Caco-2 (cell line): ENCODE measurements around the gene CCDC9B. TPM values are rescaled to one million over a fixed set of nuclear protein-coding genes. Genes with fewer than 3 reads are reported as not detected.

Source experiments
- BruUV-seq: library from RNA; stranded (reverse); fragments of 400-500 nt; replicated peaks from 2 replicates; lab custom pipeline; 2021; lab: Mats Ljungman, UMichigan
- CTCF ChIA-PET: fragments of 300-600 bp; sonication (Branson Sonifier 250); formaldehyde crosslinking; loops from one replicate; lab custom pipeline; 2022; ENCODE audit warnings: antibody characterized with exemption; lab: Charles Lee
- POLR2A ChIA-PET: fragments of 300-600 bp; sonication (Branson Sonifier 250); formaldehyde crosslinking; loops from one replicate; lab custom pipeline; 2022; ENCODE audit warnings: antibody characterized with exemption; lab: Charles Lee
- DNase-seq, 2 experiments: peaks; one replicate each; pipeline versions ENCODE4 v3.0.0 to v3.0.0-alpha.2; 2020 to 2022
- H3K27me3 ChIP-seq: replicated peaks from 2 replicates; pipeline ENCODE4 v1.6.0; 2011; ENCODE audit warnings: low read length; ENCODE audit not compliant: control insufficient read depth, insufficient read depth
- H3K36me3 ChIP-seq: 2 replicates; pipeline ENCODE4 v1.5.1; 2011; ENCODE audit warnings: low read length; ENCODE audit not compliant: control insufficient read depth, insufficient read depth
- H3K4me1 ChIP-seq: fragments of 250-450 bp; sonication (Bioruptor Pico); 2 replicates; pipeline ENCODE4 v1.5.1; 2020; ENCODE audit warnings: mild to moderate bottlenecking
- H3K4me3 ChIP-seq: 2 replicates; pipeline ENCODE4 v1.5.1; 2011; ENCODE audit warnings: low read depth, mild to moderate bottlenecking, control low read depth, low read length
- H3K9me3 ChIP-seq: fragments of 250-450 bp; sonication (Bioruptor Pico); 2 replicates; pipeline ENCODE4 v1.5.1; 2020; ENCODE audit warnings: mild to moderate bottlenecking, moderate library complexity
- H3K27ac Mint-ChIP-seq: one replicate; pipeline ENCODE4 v1.8.0; 2022; ENCODE audit warnings: mixed read lengths; ENCODE audit not compliant: unreplicated experiment
- H3K27me3 Mint-ChIP-seq: one replicate; pipeline ENCODE4 v1.8.0; 2022; ENCODE audit warnings: mixed read lengths; ENCODE audit not compliant: insufficient read depth, unreplicated experiment
- H3K36me3 Mint-ChIP-seq: one replicate; pipeline ENCODE4 v1.8.0; 2022; ENCODE audit warnings: mild to moderate bottlenecking, mixed read lengths; ENCODE audit not compliant: insufficient read depth, unreplicated experiment
- H3K4me1 Mint-ChIP-seq: one replicate; pipeline ENCODE4 v1.8.0; 2022; ENCODE audit warnings: low read depth, mixed read lengths; ENCODE audit not compliant: unreplicated experiment
- H3K4me3 Mint-ChIP-seq: one replicate; pipeline ENCODE4 v1.8.0; 2022; ENCODE audit warnings: mild to moderate bottlenecking, moderate library complexity, mixed read lengths; ENCODE audit not compliant: unreplicated experiment
- H3K9me3 Mint-ChIP-seq: one replicate; pipeline ENCODE4 v1.8.0; 2022; ENCODE audit warnings: mixed read lengths; ENCODE audit not compliant: unreplicated experiment
- intact Hi-C: fragments of 100-400 bp; cut with micrococcal nuclease; formaldehyde crosslinking; loops from one replicate; pipeline ENCODE4 v1.10.0; 2022; ENCODE audit not compliant: unreplicated experiment
- total RNA-seq: library from RNA; stranded (reverse); gene quantifications from 2 replicates; pipeline ENCODE4 v1.2.3, GENCODE V29; 2022
- TF ChIP-seq, protein P1 (sequence below), 2 experiments: fragments of 200-600 bp in 1 of 2; IDR thresholded peaks; 1 replicate in 1 of 2; 2 replicates in 1 of 2; pipeline versions ENCODE4 v1.5.1 to v1.8.0; 2011 to 2022; ENCODE audit warnings: antibody characterized with exemption in 1 of 2, control low read depth in 1 of 2, inconsistent platforms in 1 of 2, low read depth in 1 of 2, low read length in 1 of 2, mild to moderate bottlenecking in 1 of 2, moderate library complexity in 1 of 2; ENCODE audit not compliant: insufficient read depth in 1 of 2, severe bottlenecking in 1 of 2, unreplicated experiment in 1 of 2

The CCDC9B gene
- total RNA-seq, 1 experiment from 2014 or later: 0.86 TPM

DNA sequence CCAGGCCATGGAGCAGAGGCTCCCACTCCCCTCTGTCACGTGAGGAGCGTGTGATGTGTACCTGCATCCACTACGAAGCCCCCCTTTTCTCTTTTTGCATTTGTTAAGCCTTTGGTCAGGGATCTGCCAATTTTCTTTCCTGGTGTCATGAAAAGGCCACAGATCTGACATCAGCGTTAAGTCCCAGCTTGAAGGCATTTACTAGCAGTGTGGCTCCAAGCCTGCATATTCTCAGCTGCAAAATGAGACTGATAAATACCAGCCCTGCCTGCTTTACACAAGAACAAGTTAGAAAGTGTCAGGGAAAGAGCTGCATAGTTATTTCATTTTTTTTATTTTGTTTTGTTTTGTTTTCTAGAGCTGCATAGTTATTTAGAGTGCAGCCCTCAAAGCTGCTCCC is 55.6 kb downstream of the CCDC9B start:
- no peaks in the 10 kb centered on the region for H3K36me3 Mint-ChIP-seq
- no peaks in the 10 kb centered on the region for H3K4me1 Mint-ChIP-seq
- Histone ChIP-seq H3K36me3 (no peaks in the 10 kb centered on the region), H3K4me1 (no peaks in the 10 kb centered on the region), H3K4me3 (no peak overlapping the region), H3K27me3 (no peaks in the 10 kb centered on the region), H3K9me3 (no peaks in the 10 kb centered on the region)
- H3K27me3 Mint-ChIP-seq: no peaks in the 10 kb centered on the region
- CTCF ChIA-PET: interaction anchor here (1.3 to 2.0 kb wide), 3 partner anchors 10 to 52 kb away, joined by 4 to 8 read pairs (median 7); no protein-coding TSS in a partner anchor
- no peak for DNase-seq
- no peak overlapping the region for H3K4me3 Mint-ChIP-seq
- intact Hi-C loops: no loop called here
- POLR2A ChIA-PET: no interaction called here
- H3K27ac Mint-ChIP-seq: no peak overlapping the region
- TF ChIP-seq, protein P1, sequence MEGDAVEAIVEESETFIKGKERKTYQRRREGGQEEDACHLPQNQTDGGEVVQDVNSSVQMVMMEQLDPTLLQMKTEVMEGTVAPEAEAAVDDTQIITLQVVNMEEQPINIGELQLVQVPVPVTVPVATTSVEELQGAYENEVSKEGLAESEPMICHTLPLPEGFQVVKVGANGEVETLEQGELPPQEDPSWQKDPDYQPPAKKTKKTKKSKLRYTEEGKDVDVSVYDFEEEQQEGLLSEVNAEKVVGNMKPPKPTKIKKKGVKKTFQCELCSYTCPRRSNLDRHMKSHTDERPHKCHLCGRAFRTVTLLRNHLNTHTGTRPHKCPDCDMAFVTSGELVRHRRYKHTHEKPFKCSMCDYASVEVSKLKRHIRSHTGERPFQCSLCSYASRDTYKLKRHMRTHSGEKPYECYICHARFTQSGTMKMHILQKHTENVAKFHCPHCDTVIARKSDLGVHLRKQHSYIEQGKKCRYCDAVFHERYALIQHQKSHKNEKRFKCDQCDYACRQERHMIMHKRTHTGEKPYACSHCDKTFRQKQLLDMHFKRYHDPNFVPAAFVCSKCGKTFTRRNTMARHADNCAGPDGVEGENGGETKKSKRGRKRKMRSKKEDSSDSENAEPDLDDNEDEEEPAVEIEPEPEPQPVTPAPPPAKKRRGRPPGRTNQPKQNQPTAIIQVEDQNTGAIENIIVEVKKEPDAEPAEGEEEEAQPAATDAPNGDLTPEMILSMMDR (IDR thresholded peaks at IDR 0.05; ENCODE audit: insufficient read depth in 1 of 2, low read depth in 1 of 2, low read length in 1 of 2, severe bottlenecking in 1 of 2, unreplicated experiment in 1 of 2): no peak
- BruUV-seq: no TSS peak
- H3K9me3 Mint-ChIP-seq: no peaks in the 10 kb centered on the region

DNA sequence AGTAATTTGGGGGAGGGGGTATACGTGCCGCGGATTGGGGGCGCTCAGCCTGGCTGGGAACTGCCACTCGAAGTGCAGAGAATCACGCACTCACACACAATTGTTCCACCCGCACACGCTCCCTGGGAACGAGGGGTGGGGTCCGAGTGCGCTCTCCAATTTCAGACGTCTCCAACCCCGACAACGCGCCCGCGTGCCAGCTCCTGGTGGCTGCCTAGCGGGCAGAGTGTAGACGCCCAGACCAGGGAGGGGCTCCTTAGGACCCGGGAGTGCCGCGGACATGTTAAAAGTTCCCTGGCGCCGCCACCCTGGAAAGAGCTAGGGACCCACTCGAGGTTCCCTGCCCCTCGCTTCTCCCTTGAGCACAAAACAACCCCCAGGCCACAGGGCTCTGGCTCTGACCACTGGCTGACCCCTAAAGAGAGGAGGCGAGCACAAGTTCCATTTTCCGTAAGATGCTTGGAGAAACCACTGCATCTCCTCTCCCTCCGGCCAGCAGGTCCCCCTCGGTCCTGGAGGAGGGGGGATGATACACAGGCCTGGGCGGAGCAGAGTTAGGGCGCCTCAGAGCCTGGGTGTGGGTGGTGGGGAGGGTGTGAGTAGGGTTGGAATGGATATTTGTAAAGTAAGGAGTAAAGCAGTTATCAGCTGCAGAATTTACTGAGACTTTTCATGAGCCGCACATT is 57.0 kb downstream of the CCDC9B start:
- Histone ChIP-seq H3K4me3 (no peak overlapping the region), H3K4me1 (no peaks in the 10 kb centered on the region; the same call in 1 of the 2 replicates), H3K36me3 (no peaks in the 10 kb centered on the region), H3K27me3 (no peaks in the 10 kb centered on the region), H3K9me3 (no peaks in the 10 kb centered on the region)
- CTCF ChIA-PET: interaction anchor here (2.2 kb wide), 1 partner anchor 7 kb away, joined by 21 read pairs; no protein-coding TSS in a partner anchor
- intact Hi-C loops: no loop called here
- no peak overlapping the region for H3K27ac Mint-ChIP-seq
- no peaks in the 10 kb centered on the region for H3K36me3 Mint-ChIP-seq
- TF ChIP-seq, protein P1 (IDR thresholded peaks at IDR 0.05; ENCODE audit: insufficient read depth in 1 of 2, low read depth in 1 of 2, low read length in 1 of 2, severe bottlenecking in 1 of 2, unreplicated experiment in 1 of 2): no peak
- H3K4me3 Mint-ChIP-seq: no peak overlapping the region
- POLR2A ChIA-PET: no interaction called here
- no peaks in the 10 kb centered on the region for H3K4me1 Mint-ChIP-seq
- no peaks in the 10 kb centered on the region for H3K27me3 Mint-ChIP-seq
- H3K9me3 Mint-ChIP-seq: no peaks in the 10 kb centered on the region
- BruUV-seq: no TSS peak
- no peak for DNase-seq

DNA sequence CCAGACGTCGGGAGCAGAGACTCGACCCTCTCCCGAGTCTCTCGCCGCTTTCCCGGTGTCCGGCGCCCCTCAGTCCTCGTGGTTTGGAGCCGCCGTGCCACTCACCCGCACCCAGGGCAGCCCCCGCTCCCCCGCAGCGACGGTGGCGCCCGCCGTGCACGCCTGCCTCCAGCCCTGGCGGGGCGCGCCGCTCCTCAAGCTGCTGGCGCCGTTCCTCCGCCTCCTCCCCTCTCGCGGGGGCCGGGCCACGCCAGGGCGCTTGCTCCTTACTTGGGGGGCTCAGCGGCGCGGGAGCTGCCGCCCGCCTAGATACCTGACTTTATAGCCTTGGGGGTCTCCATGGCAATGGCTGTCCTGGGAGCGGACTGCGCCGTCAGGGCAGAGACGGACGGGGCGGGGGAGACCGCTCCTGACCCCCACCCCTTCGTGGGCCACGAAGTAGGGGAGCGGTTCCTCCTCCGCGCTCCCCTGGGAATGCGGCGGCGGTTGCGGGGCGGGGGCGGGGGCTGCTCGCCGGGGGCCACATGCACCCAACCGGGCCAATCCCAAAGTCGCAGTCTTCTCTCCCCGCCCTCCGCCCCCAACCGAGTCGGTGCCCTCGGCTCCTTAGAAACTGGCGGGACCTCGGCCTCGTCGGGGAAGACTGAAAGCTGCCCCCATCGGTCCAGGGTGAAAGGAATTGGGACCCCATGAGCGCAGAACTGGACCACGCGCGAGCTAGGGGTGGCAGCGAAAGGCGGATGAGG is 57.7 kb downstream of the CCDC9B start, which contains the start of gene ANKRD63:
Gene ANKRD63 (minus strand): TSS at position 196 of the 746 bp plus-strand sequence. CDS start 478 bp downstream, outside the sequence.
- Mint-ChIP-seq H3K4me1 (no peaks in the 10 kb centered on the region), H3K27ac (no peak within 1 kb of the TSS), H3K9me3 (no peaks in the 10 kb centered on the region), H3K36me3 (no peaks in the 10 kb centered on the region), H3K4me3 (peak within 1 kb of the TSS; percentile 72), H3K27me3 (no peaks in the 10 kb centered on the region)
- no peaks in the 10 kb centered on the region for H3K27me3 ChIP-seq
- intact Hi-C loops: loop anchor here (1.0 kb wide), 1 partner anchor 139 kb away; no protein-coding TSS in a partner anchor
- no peaks in the 10 kb centered on the region for H3K36me3 ChIP-seq
- H3K4me1 ChIP-seq: no peaks in the 10 kb centered on the region; the same call in 1 of the 2 replicates
- no TSS peak for BruUV-seq
- TF ChIP-seq, protein P1 (IDR thresholded peaks at IDR 0.05; ENCODE audit: insufficient read depth in 1 of 2, low read depth in 1 of 2, low read length in 1 of 2, severe bottlenecking in 1 of 2, unreplicated experiment in 1 of 2): no peak
- H3K4me3 ChIP-seq: peak within 1 kb of the TSS; percentile 63
- H3K9me3 ChIP-seq: no peaks in the 10 kb centered on the region
- CTCF ChIA-PET: interaction anchor here (0.6 to 2.2 kb wide), 3 partner anchors 8 to 44 kb away, joined by 3 to 21 read pairs (median 4); no protein-coding TSS in a partner anchor
- DNase-seq: no peak
- POLR2A ChIA-PET: no interaction called here
